ENCODE measurements around the gene SLC25A25. TPM values are rescaled to one million over a fixed set of nuclear protein-coding genes. Genes with fewer than 3 reads are reported as not detected.

SLC25A25 gene
- total RNA-seq, 2 experiments from 2014 or later: 21.3 to 22.2 TPM

DNA sequence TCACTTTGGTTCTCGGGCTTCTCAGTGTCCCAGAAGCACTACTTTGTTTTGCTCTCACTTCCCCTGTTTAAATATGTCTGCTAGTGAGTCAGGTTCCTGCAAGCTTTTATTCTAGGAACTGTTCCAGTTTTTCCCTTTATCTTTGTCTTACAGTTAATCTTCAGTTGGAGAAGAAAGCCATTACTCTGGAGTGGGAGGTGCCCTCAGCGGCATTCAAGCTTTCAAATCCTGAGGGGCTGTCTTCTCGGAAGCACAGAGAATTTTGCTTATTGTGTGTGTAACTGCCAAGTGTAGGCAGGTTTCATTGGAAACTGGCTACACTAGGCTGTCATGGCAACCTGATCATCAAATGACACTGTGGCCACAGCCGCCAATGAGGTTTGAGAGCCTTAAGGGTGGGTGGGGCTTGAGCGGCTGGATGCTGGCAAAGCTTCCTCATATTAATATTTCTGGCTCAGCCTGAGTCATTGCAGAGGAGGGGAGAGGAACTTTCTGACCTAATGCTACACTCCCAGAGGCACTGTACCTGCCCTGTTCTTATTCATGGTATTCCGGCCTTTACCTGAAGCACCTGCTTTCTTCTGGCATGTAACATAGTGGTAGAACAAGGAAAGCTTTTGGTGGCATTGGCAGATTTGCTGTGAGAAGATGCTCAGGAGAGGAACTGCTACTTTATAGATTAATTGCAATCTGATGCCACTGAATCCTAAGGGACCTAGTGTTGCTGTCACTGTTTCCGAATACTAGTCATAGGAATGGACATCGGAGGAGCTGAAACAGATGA lies 26.3 kb downstream of the SLC25A25 start:
- H3K36me3 Mint-ChIP-seq (ENCODE audit: low read depth): peaks cover 20% of the 10 kb centered on the region
- ChIA-PET POLR2A (interaction anchor here (0.7 to 3.3 kb wide), 14 partner anchors 8 to 139 kb away, joined by 3 to 11 read pairs (median 3); partner anchors contain the start of genes NAIF1 and SLC25A25), CTCF (interaction anchor here (1.0 to 2.6 kb wide), 9 partner anchors 9 to 152 kb away, joined by 3 to 8 read pairs (median 4); no protein-coding TSS in a partner anchor)
- H3K27ac Mint-ChIP-seq: peak overlapping the region; percentile 83
- DNase-seq: peak; percentile 82
- peaks cover 73% of the 10 kb centered on the region for H3K4me1 Mint-ChIP-seq
- H3K4me3 Mint-ChIP-seq: peak overlapping the region; percentile 33
- no peaks in the 10 kb centered on the region for H3K27me3 Mint-ChIP-seq
- no peaks in the 10 kb centered on the region for H3K9me3 Mint-ChIP-seq

DNA sequence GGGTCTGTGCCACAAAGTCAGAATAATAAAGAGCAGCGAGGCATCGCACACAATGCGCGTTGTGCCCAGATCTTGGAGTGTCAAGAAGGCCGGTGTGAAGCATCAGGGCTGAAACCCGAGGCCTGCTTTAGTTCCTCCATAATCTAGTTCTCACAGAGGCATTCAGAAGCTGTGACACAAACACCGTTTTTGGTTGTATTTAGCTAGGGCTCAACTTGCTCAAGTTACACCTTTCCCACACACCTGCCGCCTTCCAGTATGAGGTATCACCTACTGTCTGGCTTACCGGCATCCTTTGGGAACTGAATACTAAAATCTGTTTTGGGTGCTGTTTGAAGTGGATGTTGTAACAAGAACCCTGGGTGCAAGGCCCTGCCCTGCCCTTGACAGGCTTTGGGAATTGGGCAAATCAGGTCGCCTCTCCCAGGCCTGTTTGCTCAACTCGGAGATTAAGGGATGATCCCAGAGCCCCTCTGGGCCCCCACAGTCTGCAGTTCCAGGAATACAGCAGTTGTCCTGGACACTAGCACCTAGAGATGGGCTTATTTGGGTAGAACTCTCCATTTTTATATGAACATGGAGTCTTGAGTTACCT lies 27.0 kb downstream of the SLC25A25 start:
- peak overlapping the region; percentile 83 for H3K27ac Mint-ChIP-seq
- peaks cover 17% of the 10 kb centered on the region for H3K36me3 Mint-ChIP-seq (ENCODE audit: low read depth)
- CTCF ChIA-PET: interaction anchor here (1.2 to 1.7 kb wide), 5 partner anchors 10 to 153 kb away, joined by 3 to 4 read pairs (median 4); no protein-coding TSS in a partner anchor
- POLR2A ChIA-PET: interaction anchor here (0.8 to 3.3 kb wide), 12 partner anchors 7 to 140 kb away, joined by 3 to 11 read pairs (median 4); partner anchors contain the start of genes NAIF1 and SLC25A25
- H3K9me3 Mint-ChIP-seq: no peaks in the 10 kb centered on the region
- no peak overlapping the region for H3K4me3 Mint-ChIP-seq
- H3K4me1 Mint-ChIP-seq: peaks cover 77% of the 10 kb centered on the region
- no peak for DNase-seq
- no peaks in the 10 kb centered on the region for H3K27me3 Mint-ChIP-seq

DNA sequence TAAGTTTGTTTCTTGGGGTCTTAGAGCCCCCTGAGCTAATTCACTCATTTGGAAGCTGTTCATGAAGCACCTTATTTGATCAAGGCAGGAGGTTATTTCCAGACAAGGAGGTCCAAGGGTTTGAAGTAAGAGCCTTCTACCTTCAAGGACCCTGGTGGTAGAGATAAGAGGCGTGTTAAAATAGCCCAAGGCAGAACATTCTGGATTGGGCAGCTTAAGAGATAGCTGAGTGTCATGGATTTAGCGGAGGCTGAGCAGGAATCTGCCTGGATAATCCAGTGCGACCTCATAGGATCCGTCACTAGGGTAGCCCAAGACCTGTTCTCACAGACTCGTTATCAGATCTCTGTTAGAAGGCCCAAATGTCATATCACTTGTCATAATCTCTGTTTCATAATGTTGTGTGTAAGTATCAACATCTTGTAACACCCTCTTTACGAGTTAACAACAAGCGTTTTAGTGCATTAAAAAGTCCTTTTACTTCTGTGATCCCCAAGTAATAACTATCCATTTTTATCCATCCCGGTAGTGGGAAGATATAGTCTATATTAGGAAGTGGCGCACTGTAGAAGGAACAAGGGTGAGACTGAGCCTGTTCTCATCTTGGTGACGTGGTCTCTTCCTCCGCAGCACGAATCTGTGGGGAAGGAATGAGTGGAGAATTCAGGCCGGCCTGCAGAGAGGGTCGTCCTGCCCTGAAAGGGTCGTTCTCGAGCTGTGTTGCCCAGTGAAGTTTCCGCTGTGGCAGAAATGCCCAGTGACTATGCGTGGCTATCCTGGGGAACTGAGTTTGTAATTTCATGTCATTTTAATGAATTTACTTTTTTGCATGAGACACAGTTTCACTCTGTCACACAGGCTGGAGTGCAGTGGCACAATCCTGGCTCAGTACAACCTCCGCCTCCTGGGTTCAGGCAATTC lies 28.8 kb downstream of the SLC25A25 start:
- H3K4me3 Mint-ChIP-seq: no peak overlapping the region
- no peak for DNase-seq
- CTCF ChIA-PET: interaction anchor here (1.0 to 1.6 kb wide), 3 partner anchors 14 to 21 kb away, joined by 3 to 6 read pairs (median 3); no protein-coding TSS in a partner anchor
- H3K9me3 Mint-ChIP-seq: no peaks in the 10 kb centered on the region
- no peak overlapping the region for H3K27ac Mint-ChIP-seq
- POLR2A ChIA-PET: interaction anchor here (1.3 kb wide), 1 partner anchor 9 kb away, joined by 3 read pairs; no protein-coding TSS in a partner anchor
- no peaks in the 10 kb centered on the region for H3K27me3 Mint-ChIP-seq
- H3K36me3 Mint-ChIP-seq (ENCODE audit: low read depth): peaks cover 19% of the 10 kb centered on the region
- H3K4me1 Mint-ChIP-seq: peaks cover 78% of the 10 kb centered on the region

DNA sequence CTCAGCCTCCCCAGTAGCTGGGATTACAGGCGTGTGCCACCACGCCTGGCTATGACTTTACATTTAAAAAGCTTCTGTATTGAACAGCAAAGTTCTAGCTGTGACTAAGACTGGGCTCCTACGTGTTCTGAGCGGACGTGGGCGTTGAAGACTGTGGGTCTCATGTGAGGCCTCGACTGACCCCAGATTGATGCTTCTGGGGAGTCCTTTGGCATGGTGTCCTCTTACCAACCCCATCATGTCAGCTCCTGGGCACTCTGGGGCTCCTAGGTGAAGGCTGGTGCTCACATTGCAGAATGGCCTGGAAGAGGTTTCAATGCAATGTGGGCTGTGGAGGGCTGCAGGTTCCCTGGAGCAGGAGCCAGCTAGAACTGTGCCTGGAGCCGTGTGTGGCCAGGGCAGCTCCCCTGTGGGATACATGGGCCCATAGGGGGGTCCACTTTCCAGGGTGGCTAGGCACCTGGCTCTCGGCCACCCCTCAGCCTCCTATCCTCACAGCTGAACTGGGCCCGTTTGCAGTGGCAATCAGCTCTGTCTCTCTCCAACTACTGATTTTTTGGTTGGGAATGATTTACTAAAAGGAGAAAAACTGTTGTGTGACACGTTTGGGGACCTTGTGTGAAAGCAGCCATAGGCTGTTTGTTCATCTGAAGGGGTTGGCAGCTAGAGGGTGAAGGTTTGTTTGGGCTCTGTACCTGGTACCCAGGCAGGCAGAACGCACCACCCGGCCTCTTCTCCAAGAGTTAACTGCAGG lies 29.7 kb downstream of the SLC25A25 start:
- Mint-ChIP-seq H3K27me3 (no peaks in the 10 kb centered on the region), H3K9me3 (no peaks in the 10 kb centered on the region), H3K4me3 (no peak overlapping the region), H3K36me3 (ENCODE audit: low read depth) (peaks cover 27% of the 10 kb centered on the region), H3K4me1 (peaks cover 78% of the 10 kb centered on the region), H3K27ac (no peak overlapping the region)
- ChIA-PET CTCF (interaction anchor here (1.0 to 1.6 kb wide), 3 partner anchors 15 to 20 kb away, joined by 3 to 6 read pairs (median 3); no protein-coding TSS in a partner anchor), POLR2A (interaction anchor here (1.3 kb wide), 1 partner anchor 10 kb away, joined by 3 read pairs; no protein-coding TSS in a partner anchor)
- no peak for DNase-seq

DNA sequence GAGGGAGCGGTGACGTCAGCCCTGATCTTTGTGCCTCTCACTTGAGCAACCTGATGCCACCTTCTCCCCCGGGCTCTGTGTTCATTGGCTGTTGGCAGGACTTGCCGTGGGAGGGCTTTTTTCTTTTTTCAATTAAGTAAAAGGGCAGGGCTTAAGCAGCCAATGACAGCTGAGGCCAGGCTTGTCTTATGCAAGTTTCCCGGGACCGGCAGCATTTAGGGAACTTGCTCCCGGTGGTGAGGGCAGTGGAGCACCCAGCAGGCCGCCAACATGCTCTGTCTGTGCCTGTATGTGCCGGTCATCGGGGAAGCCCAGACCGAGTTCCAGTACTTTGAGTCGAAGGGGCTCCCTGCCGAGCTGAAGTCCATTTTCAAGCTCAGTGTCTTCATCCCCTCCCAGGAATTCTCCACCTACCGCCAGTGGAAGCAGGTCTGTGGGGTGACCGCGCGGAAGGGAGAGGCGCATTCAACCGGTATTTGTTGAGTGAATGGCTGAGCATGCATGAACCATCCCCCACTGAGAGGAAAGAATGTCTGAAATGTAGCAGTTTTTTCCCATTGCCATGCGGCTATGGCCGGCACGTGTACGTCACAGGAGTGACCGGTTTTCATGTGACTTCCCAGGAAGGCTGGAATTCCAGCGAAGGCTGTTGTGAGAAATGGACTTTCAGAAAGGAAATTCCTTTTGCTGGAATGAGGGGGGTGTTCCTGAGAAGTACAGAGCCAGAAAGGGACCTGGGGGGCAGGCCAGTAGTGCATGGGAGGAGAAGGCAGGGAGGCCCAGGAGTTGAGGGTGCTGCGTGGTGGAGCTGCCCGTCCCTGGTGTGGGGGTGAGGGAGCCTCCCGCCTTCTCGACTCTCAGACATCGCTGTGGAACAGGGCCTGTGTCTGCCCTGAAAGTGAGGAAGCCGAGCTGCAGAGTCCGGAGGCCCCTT lies 30.5 kb downstream of the SLC25A25 start:
- peaks cover 78% of the 10 kb centered on the region for H3K4me1 Mint-ChIP-seq
- H3K9me3 Mint-ChIP-seq: no peaks in the 10 kb centered on the region
- peaks cover 31% of the 10 kb centered on the region for H3K36me3 Mint-ChIP-seq (ENCODE audit: low read depth)
- H3K27me3 Mint-ChIP-seq: no peaks in the 10 kb centered on the region
- no peak for DNase-seq
- H3K27ac Mint-ChIP-seq: peak overlapping the region; percentile 58
- no peak overlapping the region for H3K4me3 Mint-ChIP-seq
- ChIA-PET CTCF (interaction anchor here (0.6 to 1.7 kb wide), 6 partner anchors 16 to 156 kb away, joined by 3 to 6 read pairs (median 4); no protein-coding TSS in a partner anchor), POLR2A (interaction anchor here (1.3 to 1.4 kb wide), 2 partner anchors 10 to 11 kb away, joined by 3 to 4 read pairs; no protein-coding TSS in a partner anchor)

DNA sequence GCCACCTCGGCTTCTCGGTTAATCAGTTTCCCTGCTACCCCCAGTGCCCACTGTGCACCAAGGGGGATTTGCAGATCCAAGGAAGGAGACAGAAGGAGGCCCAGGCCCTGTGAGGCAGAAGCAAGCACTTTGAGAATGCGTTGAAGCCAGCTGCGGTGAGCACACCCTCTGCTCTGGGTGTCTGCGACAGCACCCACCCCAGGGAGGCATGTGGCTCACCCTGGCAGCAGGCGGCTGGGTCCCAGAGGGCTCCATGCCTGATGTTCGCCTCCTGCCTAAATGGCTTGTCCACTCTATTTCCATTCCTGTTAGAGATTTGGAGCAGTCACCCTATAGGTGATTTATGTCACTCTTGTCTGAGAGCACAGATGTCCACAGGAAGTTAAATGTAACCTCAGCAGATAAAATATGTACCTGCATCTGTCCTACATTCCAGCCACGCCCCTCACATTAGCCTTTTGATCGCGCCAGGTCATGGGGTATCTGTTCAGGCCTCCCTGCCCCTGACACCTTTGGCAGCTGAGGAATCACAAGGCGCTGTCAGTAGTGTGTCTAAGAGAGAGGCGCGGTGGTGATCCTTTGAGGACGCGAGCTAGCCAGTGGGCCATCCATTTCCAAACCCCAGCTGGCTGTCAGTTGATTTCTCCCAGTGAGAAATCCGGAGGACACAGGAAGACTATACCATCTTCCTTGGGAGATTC lies 31.3 kb downstream of the SLC25A25 start:
- H3K4me3 Mint-ChIP-seq: no peak overlapping the region
- ChIA-PET POLR2A (interaction anchor here (0.8 to 1.4 kb wide), 2 partner anchors 9 to 156 kb away, joined by 4 read pairs; no protein-coding TSS in a partner anchor), CTCF (interaction anchor here (0.6 to 1.7 kb wide), 5 partner anchors 11 to 156 kb away, joined by 3 to 5 read pairs (median 4); no protein-coding TSS in a partner anchor)
- H3K36me3 Mint-ChIP-seq (ENCODE audit: low read depth): peaks cover 36% of the 10 kb centered on the region
- H3K9me3 Mint-ChIP-seq: no peaks in the 10 kb centered on the region
- DNase-seq: no peak
- H3K27ac Mint-ChIP-seq: peak overlapping the region; percentile 58
- H3K27me3 Mint-ChIP-seq: no peaks in the 10 kb centered on the region
- H3K4me1 Mint-ChIP-seq: peaks cover 77% of the 10 kb centered on the region

DNA sequence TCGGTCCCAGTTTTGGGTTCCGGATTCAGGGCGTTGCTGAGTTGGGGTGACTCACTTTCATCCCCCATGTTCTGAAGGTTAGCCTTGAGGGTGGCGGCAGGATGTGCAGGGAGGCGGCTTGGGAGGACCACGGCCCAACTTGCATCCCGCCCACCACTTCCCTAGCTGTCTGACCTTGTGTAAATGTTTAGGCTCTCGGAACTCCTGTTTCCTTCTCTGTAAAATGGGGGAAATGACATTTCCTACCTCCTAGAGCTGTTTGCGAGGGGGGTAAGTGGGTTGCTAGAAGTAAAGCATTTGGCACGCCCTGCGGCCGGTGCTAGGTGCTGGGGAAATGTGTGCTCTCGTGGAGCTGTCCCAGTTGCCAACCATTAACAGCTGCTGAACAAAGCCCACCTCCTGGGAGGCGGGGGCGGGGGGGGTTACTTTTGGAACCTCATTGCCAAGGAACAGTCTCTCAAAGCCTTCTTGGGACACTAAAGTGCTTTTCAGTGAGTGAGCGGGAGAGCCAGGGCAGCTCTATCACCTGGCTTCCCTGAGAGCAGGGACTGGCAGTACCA lies 32.0 kb downstream of the SLC25A25 start:
- H3K9me3 Mint-ChIP-seq: no peaks in the 10 kb centered on the region
- ChIA-PET POLR2A (interaction anchor here (0.8 to 1.7 kb wide), 3 partner anchors 8 to 156 kb away, joined by 4 to 6 read pairs (median 4); no protein-coding TSS in a partner anchor), CTCF (interaction anchor here (1.2 to 1.7 kb wide), 4 partner anchors 11 to 157 kb away, joined by 3 to 5 read pairs (median 4); no protein-coding TSS in a partner anchor)
- DNase-seq: peak; percentile 24
- peaks cover 34% of the 10 kb centered on the region for H3K36me3 Mint-ChIP-seq (ENCODE audit: low read depth)
- H3K4me3 Mint-ChIP-seq: no peak overlapping the region
- peak overlapping the region; percentile 58 for H3K27ac Mint-ChIP-seq
- H3K27me3 Mint-ChIP-seq: no peaks in the 10 kb centered on the region
- H3K4me1 Mint-ChIP-seq: peaks cover 72% of the 10 kb centered on the region

DNA sequence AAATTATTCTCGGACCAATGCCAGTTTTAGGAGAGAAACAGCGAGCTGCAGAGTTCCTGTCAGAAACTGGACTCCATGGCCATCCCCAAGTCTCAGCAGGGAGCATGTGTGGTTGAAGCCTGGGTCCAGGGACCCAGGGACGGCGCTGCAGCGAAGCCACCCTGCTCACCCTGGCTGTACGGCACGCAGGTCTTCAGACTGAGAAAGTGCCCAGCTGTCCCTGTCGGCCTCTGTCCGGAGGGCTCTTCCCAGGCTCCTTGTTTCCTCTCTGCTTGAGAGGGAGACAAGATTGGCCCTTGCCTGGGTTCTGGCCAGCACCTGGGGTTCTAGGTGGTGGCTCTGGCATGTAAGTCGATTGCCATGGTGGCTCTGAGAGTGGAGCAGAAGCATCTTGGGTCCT lies 32.5 kb downstream of the SLC25A25 start:
- CTCF ChIA-PET: interaction anchor here (1.2 to 1.7 kb wide), 3 partner anchors 12 to 145 kb away, joined by 3 to 5 read pairs (median 4); no protein-coding TSS in a partner anchor

DNA sequence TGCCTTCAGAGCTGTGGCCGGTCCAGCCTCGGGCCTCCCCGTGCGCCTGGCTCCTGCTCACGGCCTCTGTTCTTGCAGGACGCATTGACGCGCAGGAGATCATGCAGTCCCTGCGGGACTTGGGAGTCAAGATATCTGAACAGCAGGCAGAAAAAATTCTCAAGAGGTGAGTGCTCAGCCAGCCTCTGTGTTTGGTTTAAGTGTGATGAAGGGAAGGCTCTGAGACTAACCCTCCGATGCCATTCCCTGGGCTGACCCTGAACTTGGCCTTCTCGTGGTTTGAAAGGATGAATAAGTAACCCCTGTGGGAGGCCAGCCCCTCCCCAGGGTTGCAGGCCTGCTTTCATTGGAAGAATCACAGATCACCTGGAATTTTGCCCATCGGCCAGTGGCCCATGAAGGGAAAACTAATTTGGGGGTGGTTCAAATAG lies 33.2 kb downstream of the SLC25A25 start:
- H3K27ac Mint-ChIP-seq: no peak overlapping the region
- H3K4me3 Mint-ChIP-seq: no peak overlapping the region
- no peaks in the 10 kb centered on the region for H3K27me3 Mint-ChIP-seq
- no peaks in the 10 kb centered on the region for H3K9me3 Mint-ChIP-seq
- DNase-seq: no peak
- peaks cover 68% of the 10 kb centered on the region for H3K4me1 Mint-ChIP-seq
- POLR2A ChIA-PET: interaction anchor here (1.7 to 2.6 kb wide), 2 partner anchors 7 to 13 kb away, joined by 6 to 9 read pairs; no protein-coding TSS in a partner anchor
- CTCF ChIA-PET: interaction anchor here (1.5 kb wide), 1 partner anchor 12 kb away, joined by 5 read pairs; no protein-coding TSS in a partner anchor
- H3K36me3 Mint-ChIP-seq (ENCODE audit: low read depth): peaks cover 40% of the 10 kb centered on the region

More for the DNA sequence above, 32.5 kb downstream of the SLC25A25 start:
- no peak overlapping the region for H3K4me3 Mint-ChIP-seq
- H3K4me1 Mint-ChIP-seq: peaks cover 68% of the 10 kb centered on the region
- H3K9me3 Mint-ChIP-seq: no peaks in the 10 kb centered on the region
- POLR2A ChIA-PET: interaction anchor here (1.4 to 1.7 kb wide), 2 partner anchors 8 to 14 kb away, joined by 4 to 6 read pairs; no protein-coding TSS in a partner anchor
- H3K27ac Mint-ChIP-seq: peak overlapping the region; percentile 58
- peaks cover 35% of the 10 kb centered on the region for H3K36me3 Mint-ChIP-seq (ENCODE audit: low read depth)
- H3K27me3 Mint-ChIP-seq: no peaks in the 10 kb centered on the region
- DNase-seq: no peak

DNA sequence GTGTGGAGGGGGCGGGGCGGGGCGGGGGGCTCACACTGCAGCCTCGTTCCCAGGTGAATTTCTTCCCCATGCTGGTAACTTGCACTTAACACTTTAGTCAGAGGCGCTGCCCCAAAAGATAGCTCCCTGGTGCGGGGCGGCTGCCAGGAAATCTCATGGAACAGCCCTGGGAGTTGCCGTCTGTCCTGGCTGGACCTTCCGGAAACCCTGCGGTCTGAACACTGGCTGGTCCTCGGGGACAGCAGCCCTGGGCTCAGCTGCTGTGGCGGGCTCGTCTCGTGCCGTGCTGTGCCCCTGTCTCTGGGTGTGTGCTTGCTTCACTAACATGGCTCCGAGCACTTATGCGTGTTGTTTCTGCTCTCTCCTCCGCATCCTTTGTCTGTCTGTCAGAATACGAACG lies 33.7 kb downstream of the SLC25A25 start:
- ChIA-PET POLR2A (interaction anchor here (1.7 to 2.6 kb wide), 2 partner anchors 8 to 12 kb away, joined by 6 to 9 read pairs; no protein-coding TSS in a partner anchor), CTCF (no interaction called here)
- H3K27ac Mint-ChIP-seq: no peak overlapping the region
- peaks cover 64% of the 10 kb centered on the region for H3K4me1 Mint-ChIP-seq
- H3K4me3 Mint-ChIP-seq: no peak overlapping the region
- H3K36me3 Mint-ChIP-seq (ENCODE audit: low read depth): peaks cover 44% of the 10 kb centered on the region
- no peaks in the 10 kb centered on the region for H3K9me3 Mint-ChIP-seq
- no peaks in the 10 kb centered on the region for H3K27me3 Mint-ChIP-seq
- no peak for DNase-seq

All from activated CD4-positive, alpha-beta memory T cell treated with anti-CD3 and anti-CD28 coated beads, Interleukin-2, amount 10 ng/mL, durations not matched to agents 7 days and 5 days (primary cell).